GM12801 (cell line): ENCODE results near the gene SURF2.

Experiments
- TF ChIP-seq, protein P1 (sequence below): IDR thresholded peaks from one replicate; pipeline ENCODE4 v1.5.1; 2011; ENCODE audit warnings: control low read depth; ENCODE audit not compliant: insufficient read length; ENCODE audit errors: extremely low read depth

The SURF2 gene

DNA sequence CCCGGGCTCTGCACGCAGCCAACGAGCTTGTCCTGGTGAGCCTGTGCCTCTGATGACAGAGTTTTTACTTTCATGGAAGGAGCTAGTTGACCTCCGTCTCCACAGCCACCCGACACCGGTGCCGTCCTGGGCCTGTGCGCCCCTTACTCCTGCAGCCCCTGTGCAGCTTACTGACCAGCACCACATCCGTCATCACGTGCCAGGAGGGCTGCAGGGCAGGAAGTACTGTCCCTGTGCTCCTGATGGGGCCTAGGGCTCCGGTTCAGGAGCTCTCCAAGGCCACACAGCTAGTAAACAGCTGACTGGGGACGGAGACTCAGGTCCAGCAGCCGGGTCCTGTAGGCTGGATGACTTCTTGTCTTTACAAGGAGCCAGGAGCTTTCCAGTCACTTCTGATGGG lies 30.0 kb downstream of the SURF2 start:
- TF ChIP-seq, protein P1, sequence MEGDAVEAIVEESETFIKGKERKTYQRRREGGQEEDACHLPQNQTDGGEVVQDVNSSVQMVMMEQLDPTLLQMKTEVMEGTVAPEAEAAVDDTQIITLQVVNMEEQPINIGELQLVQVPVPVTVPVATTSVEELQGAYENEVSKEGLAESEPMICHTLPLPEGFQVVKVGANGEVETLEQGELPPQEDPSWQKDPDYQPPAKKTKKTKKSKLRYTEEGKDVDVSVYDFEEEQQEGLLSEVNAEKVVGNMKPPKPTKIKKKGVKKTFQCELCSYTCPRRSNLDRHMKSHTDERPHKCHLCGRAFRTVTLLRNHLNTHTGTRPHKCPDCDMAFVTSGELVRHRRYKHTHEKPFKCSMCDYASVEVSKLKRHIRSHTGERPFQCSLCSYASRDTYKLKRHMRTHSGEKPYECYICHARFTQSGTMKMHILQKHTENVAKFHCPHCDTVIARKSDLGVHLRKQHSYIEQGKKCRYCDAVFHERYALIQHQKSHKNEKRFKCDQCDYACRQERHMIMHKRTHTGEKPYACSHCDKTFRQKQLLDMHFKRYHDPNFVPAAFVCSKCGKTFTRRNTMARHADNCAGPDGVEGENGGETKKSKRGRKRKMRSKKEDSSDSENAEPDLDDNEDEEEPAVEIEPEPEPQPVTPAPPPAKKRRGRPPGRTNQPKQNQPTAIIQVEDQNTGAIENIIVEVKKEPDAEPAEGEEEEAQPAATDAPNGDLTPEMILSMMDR = no peak

DNA sequence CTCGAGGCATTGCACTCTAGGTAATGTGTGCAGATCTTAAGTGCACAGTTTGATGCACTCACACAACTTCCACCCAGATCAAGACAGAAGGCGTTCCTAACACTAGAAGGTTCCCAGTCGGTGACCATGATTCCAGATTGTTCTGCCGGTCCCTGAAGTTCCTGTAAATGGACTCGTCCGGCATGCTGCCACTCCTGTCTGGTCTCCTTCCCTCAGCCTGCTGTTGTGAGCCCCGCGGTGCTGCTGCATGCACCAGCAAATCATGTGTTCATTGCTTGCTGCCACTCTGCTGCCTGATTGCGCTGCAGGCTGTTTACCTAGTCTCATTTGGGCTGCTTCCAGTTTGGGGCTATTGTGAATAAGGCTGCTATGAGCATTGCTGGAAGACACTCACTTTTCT lies 31.3 kb downstream of the SURF2 start:
- TF ChIP-seq, protein P1 = no peak

DNA sequence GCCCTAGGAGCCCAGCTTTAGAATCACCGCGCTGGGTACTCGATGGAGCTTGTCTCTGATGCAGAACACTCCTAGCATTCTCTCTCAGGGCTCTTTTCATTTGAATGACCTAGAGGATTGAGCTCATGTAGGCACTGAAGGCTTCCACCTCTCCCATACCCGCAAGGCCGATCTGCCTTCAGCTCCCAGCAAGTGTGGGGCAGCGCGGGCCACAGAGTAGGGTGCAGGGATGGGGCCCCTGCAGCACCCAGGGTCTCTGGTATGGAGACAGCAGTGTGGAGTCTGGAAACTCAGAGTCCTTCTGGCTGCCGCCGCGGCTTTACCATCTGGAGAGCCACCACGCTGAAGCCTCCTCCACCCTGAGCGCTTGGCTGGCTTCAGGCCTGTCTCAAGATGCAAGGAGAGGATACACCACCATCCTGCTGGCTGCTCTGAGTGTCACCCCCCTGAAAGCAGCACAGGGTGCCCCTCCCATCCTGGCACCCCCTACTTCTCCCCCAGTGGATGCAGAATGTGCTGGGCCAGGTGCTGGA lies 32.7 kb downstream of the SURF2 start:
- TF ChIP-seq, protein P1 = no peak

DNA sequence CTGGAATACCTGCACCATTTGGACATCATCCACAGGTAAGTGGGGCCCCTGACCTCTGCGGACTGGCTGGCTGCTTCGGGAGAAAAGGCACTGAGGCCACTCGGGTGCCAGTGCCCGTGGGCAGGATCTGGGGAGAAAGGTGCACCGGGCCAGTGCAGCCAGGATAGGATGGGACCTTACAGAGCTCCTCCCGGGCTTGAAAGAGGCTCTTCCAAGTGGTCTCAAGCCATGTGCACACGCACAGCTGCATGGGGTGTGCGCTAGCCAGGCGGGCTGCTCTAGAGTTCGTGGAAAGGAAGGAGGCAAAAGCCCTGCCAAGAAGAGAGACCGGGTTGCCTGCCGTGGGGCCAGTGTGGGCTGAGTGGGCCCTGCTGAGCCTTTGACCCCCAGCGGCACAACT lies 33.2 kb downstream of the SURF2 start:
- TF ChIP-seq, protein P1 = no peak

DNA sequence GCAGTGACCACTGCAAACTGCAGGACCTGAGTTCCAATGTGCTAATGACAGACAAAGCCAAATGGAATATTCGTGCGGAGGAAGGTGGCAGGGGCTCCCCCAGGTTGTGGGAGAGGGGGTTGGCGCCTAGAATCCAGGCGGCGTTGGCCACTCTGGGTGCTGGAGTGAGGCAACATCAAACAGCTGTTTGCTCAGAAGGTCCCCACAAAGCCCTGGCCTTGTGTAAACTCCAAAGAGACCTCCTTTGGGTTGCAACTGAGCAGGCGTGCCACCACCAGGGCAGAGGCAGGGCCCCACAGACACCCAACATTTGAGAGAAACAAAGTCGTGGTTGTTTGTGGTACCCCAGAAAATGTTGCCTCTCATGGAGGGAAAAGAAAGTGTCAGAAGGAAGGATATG lies 34.4 kb downstream of the SURF2 start:
- TF ChIP-seq, protein P1 = no peak

DNA sequence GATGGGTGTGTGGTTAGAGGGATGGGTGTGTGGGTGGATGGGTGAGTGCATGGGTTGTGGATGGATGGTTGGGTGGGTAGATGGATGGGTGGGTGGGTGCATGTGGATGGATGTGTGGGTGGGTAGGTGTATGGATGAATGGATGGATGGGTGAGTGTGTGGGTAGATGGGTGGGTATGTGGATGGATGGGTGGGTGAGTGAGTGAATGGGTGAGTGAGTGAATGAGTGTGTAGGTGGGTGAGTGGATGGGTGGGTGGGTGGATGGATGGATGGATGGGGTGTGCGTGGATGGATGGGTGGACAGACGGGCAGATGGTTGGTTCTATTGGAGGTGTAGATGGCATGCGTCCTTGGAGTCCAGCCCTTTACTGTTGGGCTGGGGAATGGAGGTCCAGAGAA lies 37.0 kb downstream of the SURF2 start:
- TF ChIP-seq, protein P1 = no peak

DNA sequence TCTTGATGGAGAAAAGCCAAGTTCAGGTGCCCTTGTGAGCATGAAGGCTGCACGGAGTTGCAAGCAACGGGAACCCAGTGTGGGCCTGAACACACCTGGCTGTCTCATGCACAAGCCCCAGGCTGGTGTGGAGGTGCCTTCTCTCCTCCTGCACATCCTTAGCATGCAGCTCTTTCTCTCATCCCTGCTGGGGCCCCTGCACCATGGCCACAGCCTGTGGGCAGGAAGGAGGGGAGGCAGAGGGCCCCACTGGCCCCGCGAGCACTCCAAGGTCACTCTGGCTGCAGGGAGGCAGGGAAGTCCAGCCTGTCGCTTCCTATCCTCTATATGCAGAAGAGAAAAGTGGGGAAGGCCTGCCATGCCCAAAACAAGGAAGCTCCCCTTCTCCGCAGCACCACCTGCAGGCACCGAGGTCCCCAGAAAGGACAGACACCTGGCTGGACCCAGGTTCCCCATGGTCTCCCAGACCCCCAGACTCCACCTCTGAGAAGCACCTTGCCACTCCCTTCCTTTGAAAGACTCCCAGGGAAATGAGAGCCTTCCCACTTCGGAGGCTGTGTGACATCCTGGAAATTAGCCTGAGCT lies 38.4 kb downstream of the SURF2 start:
- TF ChIP-seq, protein P1 = no peak

DNA sequence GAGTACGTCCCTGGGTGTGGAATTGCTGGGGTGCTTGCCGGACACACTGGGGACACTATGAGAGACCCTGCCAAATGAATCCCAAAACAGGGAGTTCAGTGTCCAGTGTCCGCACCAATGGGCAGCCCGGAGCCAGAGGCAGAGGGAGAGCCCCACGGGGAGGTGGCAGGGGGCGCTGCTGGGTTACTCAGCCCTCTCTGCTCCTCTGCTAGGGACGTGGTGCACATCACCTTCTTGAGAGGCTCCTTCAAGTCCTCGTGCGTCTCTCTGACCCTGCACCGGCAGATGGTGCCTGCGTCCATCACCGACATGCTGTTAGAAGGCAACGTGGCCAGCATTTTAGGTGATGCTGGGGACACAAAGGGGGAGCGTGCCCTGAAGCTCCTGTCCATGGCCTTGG lies 40.6 kb downstream of the SURF2 start:
- TF ChIP-seq, protein P1 = no peak
